Thyroid gland (tissue), 4 donors: ENCODE measurements around the gene CSF2.

Experiments used
- POLR2A ChIP-seq, 2 donors: fragments of 450-650 bp; IDR thresholded peaks; one replicate each; pipeline ENCODE4 v1.6.1; 2017; ENCODE audit warnings: antibody characterized with exemption in 2 of 2, mild to moderate bottlenecking in 2 of 2, moderate library complexity in 1 of 2
- TF ChIP-seq, protein P1 (sequence below), 6 experiments: fragments of 200-600 bp in 3 of 6; fragments of 450-650 bp in 3 of 6; sonication (generic) in 3 of 6; IDR thresholded peaks; one replicate each; pipeline ENCODE4 v1.5.1; 2016 to 2019; ENCODE audit warnings: antibody characterized with exemption in 6 of 6, mild to moderate bottlenecking in 2 of 6, inconsistent platforms in 1 of 6, moderate library complexity in 1 of 6

DNA sequence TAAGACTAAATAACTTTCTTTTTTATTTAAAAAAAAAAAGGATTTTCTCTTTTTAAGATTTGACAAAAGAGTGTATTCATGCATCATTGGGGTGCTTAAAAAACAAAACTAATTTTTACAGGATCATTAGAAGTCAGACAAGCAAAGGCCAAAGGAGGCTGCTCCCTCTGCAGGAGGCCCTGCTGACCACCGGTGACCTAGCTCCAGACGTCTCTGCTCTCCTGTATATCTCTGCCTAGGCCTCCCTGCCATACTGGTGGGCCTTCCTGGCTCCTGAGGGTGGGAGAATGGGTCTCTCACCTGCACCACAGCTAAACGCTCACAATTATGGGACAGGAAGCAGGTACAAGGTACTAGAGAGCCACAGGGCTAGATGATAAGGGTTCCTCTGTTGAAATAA is 36.6 kb downstream of the CSF2 start:
- TF ChIP-seq, protein P1, sequence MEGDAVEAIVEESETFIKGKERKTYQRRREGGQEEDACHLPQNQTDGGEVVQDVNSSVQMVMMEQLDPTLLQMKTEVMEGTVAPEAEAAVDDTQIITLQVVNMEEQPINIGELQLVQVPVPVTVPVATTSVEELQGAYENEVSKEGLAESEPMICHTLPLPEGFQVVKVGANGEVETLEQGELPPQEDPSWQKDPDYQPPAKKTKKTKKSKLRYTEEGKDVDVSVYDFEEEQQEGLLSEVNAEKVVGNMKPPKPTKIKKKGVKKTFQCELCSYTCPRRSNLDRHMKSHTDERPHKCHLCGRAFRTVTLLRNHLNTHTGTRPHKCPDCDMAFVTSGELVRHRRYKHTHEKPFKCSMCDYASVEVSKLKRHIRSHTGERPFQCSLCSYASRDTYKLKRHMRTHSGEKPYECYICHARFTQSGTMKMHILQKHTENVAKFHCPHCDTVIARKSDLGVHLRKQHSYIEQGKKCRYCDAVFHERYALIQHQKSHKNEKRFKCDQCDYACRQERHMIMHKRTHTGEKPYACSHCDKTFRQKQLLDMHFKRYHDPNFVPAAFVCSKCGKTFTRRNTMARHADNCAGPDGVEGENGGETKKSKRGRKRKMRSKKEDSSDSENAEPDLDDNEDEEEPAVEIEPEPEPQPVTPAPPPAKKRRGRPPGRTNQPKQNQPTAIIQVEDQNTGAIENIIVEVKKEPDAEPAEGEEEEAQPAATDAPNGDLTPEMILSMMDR (IDR thresholded peaks at IDR 0.05), result no peak
- TF ChIP-seq POLR2A (IDR thresholded peaks at IDR 0.05), result no peak
